T-helper 1 cell treated with Interleukin-12 subunit alpha and Interleukin-12 subunit beta and Interleukin-4 antibody, amounts not matched to agents 30 ng/mL and 1 ng/mL, for 36 hours (primary cell): ENCODE results near the gene CFHR2. TPM values are rescaled to one million over a fixed set of nuclear protein-coding genes. Genes with fewer than 3 reads are reported as not detected.
"Not testable (repeated sequence)": the region's sequence is repeated elsewhere in the genome, so short reads cannot be mapped to it uniquely, and the experiment has no call there.

Experiments
- intact Hi-C: fragments of 100-400 bp; cut with micrococcal nuclease; formaldehyde crosslinking; loops from one replicate; pipeline ENCODE4 v1.15.1; 2024
- total RNA-seq: library from RNA; stranded (reverse); gene quantifications from 2 replicates; pipeline ENCODE4 v1.2.3, GENCODE V29; 2022

The CFHR2 gene
- total RNA-seq, result not detected in 2 replicates

- intact Hi-C loops, result not testable (repeated sequence)
Measured at GRCh38 chr1:196943568-196943967, at the start of gene CFHR2. Gene CFHR2 (plus strand): TSS chr1:196943738. CDS start chr1:196943881, 143 bp downstream.

GRCh38 chr1:196896355-196896754, 47.2 kb upstream of the CFHR2 start:
- intact Hi-C loops, result no loop called here

GRCh38 chr1:196897158-196897828, 46.2 kb upstream of the CFHR2 start:
- intact Hi-C loops, result no loop called here

- intact Hi-C loops, result no loop called here
Measured at GRCh38 chr1:196902344-196902743, 41.2 kb upstream of the CFHR2 start.

GRCh38 chr1:196910215-196910614, 33.3 kb upstream of the CFHR2 start:
- intact Hi-C loops, result no loop called here

GRCh38 chr1:196912283-196912682, 31.3 kb upstream of the CFHR2 start:
- intact Hi-C loops, result not testable (repeated sequence)

GRCh38 chr1:196926839-196927238, 16.7 kb upstream of the CFHR2 start:
- intact Hi-C loops, result not testable (repeated sequence)

GRCh38 chr1:196932853-196933252, 10.7 kb upstream of the CFHR2 start:
- intact Hi-C loops, result not testable (repeated sequence)

- intact Hi-C loops, result no loop called here
Measured at GRCh38 chr1:196933531-196934189, 9.9 kb upstream of the CFHR2 start.

GRCh38 chr1:196941474-196941873, 2.1 kb upstream of the CFHR2 start:
- intact Hi-C loops, result not testable (repeated sequence)

- intact Hi-C loops, result no loop called here
Measured at GRCh38 chr1:196951711-196952394, 8.3 kb downstream of the CFHR2 start.

GRCh38 chr1:196954778-196955177, 11.2 kb downstream of the CFHR2 start:
- intact Hi-C loops, result no loop called here

- intact Hi-C loops, result no loop called here
Measured at GRCh38 chr1:196955926-196956325, 12.4 kb downstream of the CFHR2 start.

GRCh38 chr1:196960854-196961253, 17.3 kb downstream of the CFHR2 start:
- intact Hi-C loops, result no loop called here

GRCh38 chr1:196970182-196970581, 26.6 kb downstream of the CFHR2 start:
- intact Hi-C loops, result no loop called here

- intact Hi-C loops, result no loop called here
Measured at GRCh38 chr1:196976278-196976677, 32.7 kb downstream of the CFHR2 start.

GRCh38 chr1:196977278-196977677, 33.7 kb downstream of the CFHR2 start, which contains the start of gene CFHR5:
Gene CFHR5 (plus strand): TSS chr1:196977556. CDS start chr1:196977665, 109 bp downstream.
- intact Hi-C loops, result no loop called here

GRCh38 chr1:196980859-196981258, 37.3 kb downstream of the CFHR2 start:
- intact Hi-C loops, result no loop called here

GRCh38 chr1:196982247-196982646, 38.7 kb downstream of the CFHR2 start:
- intact Hi-C loops, result not testable (repeated sequence)

- intact Hi-C loops, result not testable (repeated sequence)
Measured at GRCh38 chr1:196991919-196992651, 48.5 kb downstream of the CFHR2 start.

- intact Hi-C loops, result no loop called here
Measured at GRCh38 chr1:196993916-196994315, 50.4 kb downstream of the CFHR2 start.
